ENCODE measurements around the gene CDH11.

CDH11 gene

GRCh38 chr16:65010125-65010524, 111.7 kb downstream of the CDH11 start:
- no peaks in the 10 kb centered on the region for H3K36me3 ChIP-seq (ENCODE audit: insufficient read depth, low read length)
- no peak overlapping the region for H3K4me2 ChIP-seq (ENCODE audit: low read depth, low read length, poor library complexity, severe bottlenecking)
- no peaks in the 10 kb centered on the region for H3K27me3 ChIP-seq (ENCODE audit: insufficient read depth, low read length, poor library complexity, severe bottlenecking)
- no peaks in the 10 kb centered on the region for H3K9me2 ChIP-seq (replicated peaks; ENCODE audit: low read depth, low read length)
- TF ChIP-seq, protein P1, sequence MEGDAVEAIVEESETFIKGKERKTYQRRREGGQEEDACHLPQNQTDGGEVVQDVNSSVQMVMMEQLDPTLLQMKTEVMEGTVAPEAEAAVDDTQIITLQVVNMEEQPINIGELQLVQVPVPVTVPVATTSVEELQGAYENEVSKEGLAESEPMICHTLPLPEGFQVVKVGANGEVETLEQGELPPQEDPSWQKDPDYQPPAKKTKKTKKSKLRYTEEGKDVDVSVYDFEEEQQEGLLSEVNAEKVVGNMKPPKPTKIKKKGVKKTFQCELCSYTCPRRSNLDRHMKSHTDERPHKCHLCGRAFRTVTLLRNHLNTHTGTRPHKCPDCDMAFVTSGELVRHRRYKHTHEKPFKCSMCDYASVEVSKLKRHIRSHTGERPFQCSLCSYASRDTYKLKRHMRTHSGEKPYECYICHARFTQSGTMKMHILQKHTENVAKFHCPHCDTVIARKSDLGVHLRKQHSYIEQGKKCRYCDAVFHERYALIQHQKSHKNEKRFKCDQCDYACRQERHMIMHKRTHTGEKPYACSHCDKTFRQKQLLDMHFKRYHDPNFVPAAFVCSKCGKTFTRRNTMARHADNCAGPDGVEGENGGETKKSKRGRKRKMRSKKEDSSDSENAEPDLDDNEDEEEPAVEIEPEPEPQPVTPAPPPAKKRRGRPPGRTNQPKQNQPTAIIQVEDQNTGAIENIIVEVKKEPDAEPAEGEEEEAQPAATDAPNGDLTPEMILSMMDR (conservative IDR thresholded peaks at IDR 0.05; ENCODE audit: low read length) = no peak
- no peak for TF ChIP-seq EZH2phosphoT487 (IDR thresholded peaks at IDR 0.05; ENCODE audit: borderline replicate concordance)
- H3K9me3 ChIP-seq (ENCODE audit: insufficient read depth, low read depth, low read length) = no peaks in the 10 kb centered on the region; the same call in 1 of the 2 replicates
- H3K79me2 ChIP-seq (ENCODE audit: insufficient read depth, low read length) = no peaks in the 10 kb centered on the region
- no peaks in the 10 kb centered on the region for H4K20me1 ChIP-seq (ENCODE audit: insufficient read depth, low read length, poor library complexity, severe bottlenecking)
- H3K4me3 ChIP-seq (ENCODE audit: low read length, poor library complexity, severe bottlenecking) = no peak overlapping the region
- H3K9ac ChIP-seq (ENCODE audit: low read depth, low read length, poor library complexity, severe bottlenecking) = no peak overlapping the region
- H3K4me1 ChIP-seq (ENCODE audit: insufficient read depth, low read length, poor library complexity, severe bottlenecking) = no peaks in the 10 kb centered on the region
- no peaks in the 10 kb centered on the region for H3F3A ChIP-seq (ENCODE audit: low read depth)
- H2AFZ ChIP-seq (ENCODE audit: low read length) = no peak overlapping the region

GRCh38 chr16:65005696-65006095, 116.2 kb downstream of the CDH11 start:
- H3K79me2 ChIP-seq (ENCODE audit: insufficient read depth, low read length) = no peaks in the 10 kb centered on the region
- TF ChIP-seq, protein P1 (conservative IDR thresholded peaks at IDR 0.05; ENCODE audit: low read length) = no peak
- TF ChIP-seq EZH2phosphoT487 (IDR thresholded peaks at IDR 0.05; ENCODE audit: borderline replicate concordance) = no peak
- no peak overlapping the region for H3K9ac ChIP-seq (ENCODE audit: low read depth, low read length, poor library complexity, severe bottlenecking)
- no peak overlapping the region for H3K4me3 ChIP-seq (ENCODE audit: low read length, poor library complexity, severe bottlenecking)
- no peak overlapping the region for H2AFZ ChIP-seq (ENCODE audit: low read length)
- no peak overlapping the region for H3K4me2 ChIP-seq (ENCODE audit: low read depth, low read length, poor library complexity, severe bottlenecking)
- no peaks in the 10 kb centered on the region for H3K4me1 ChIP-seq (ENCODE audit: insufficient read depth, low read length, poor library complexity, severe bottlenecking)
- no peaks in the 10 kb centered on the region for H3K9me2 ChIP-seq (replicated peaks; ENCODE audit: low read depth, low read length)
- H3K36me3 ChIP-seq (ENCODE audit: insufficient read depth, low read length) = no peaks in the 10 kb centered on the region
- H3K27me3 ChIP-seq (ENCODE audit: insufficient read depth, low read length, poor library complexity, severe bottlenecking) = no peaks in the 10 kb centered on the region
- H4K20me1 ChIP-seq (ENCODE audit: insufficient read depth, low read length, poor library complexity, severe bottlenecking) = no peaks in the 10 kb centered on the region
- H3F3A ChIP-seq (ENCODE audit: low read depth) = no peaks in the 10 kb centered on the region
- H3K9me3 ChIP-seq (ENCODE audit: insufficient read depth, low read depth, low read length) = no peaks in the 10 kb centered on the region; the same call in 1 of the 2 replicates

- TF ChIP-seq EZH2phosphoT487 (IDR thresholded peaks at IDR 0.05; ENCODE audit: borderline replicate concordance) = no peak
- TF ChIP-seq, protein P1 (conservative IDR thresholded peaks at IDR 0.05; ENCODE audit: low read length) = no peak
- H3K9ac ChIP-seq (ENCODE audit: low read depth, low read length, poor library complexity, severe bottlenecking) = no peak overlapping the region
- no peak overlapping the region for H2AFZ ChIP-seq (ENCODE audit: low read length)
- H3K4me3 ChIP-seq (ENCODE audit: low read length, poor library complexity, severe bottlenecking) = no peak overlapping the region
- H3K27me3 ChIP-seq (ENCODE audit: insufficient read depth, low read length, poor library complexity, severe bottlenecking) = no peaks in the 10 kb centered on the region
- no peaks in the 10 kb centered on the region for H4K20me1 ChIP-seq (ENCODE audit: insufficient read depth, low read length, poor library complexity, severe bottlenecking)
- no peaks in the 10 kb centered on the region for H3K79me2 ChIP-seq (ENCODE audit: insufficient read depth, low read length)
- H3K36me3 ChIP-seq (ENCODE audit: insufficient read depth, low read length) = no peaks in the 10 kb centered on the region
- H3F3A ChIP-seq (ENCODE audit: low read depth) = no peaks in the 10 kb centered on the region
- H3K9me3 ChIP-seq (ENCODE audit: insufficient read depth, low read depth, low read length) = no peaks in the 10 kb centered on the region; the same call in 1 of the 2 replicates
- H3K9me2 ChIP-seq (replicated peaks; ENCODE audit: low read depth, low read length) = no peaks in the 10 kb centered on the region
- no peaks in the 10 kb centered on the region for H3K4me1 ChIP-seq (ENCODE audit: insufficient read depth, low read length, poor library complexity, severe bottlenecking)
- no peak overlapping the region for H3K4me2 ChIP-seq (ENCODE audit: low read depth, low read length, poor library complexity, severe bottlenecking)
Measured at GRCh38 chr16:65004570-65004969, 117.3 kb downstream of the CDH11 start.

Measured in Loucy (cell line).